Astrocyte (in vitro differentiated cells and primary cell): ENCODE measurements around the gene CHAD. TPM values are rescaled to one million over a fixed set of nuclear protein-coding genes. Genes with fewer than 3 reads are reported as not detected.

Experiments
- DNase-seq: peaks from one replicate; pipeline ENCODE4 v3.0.0-alpha.2; 2010; ENCODE audit warnings: low read depth
- FAIRE-seq: peaks from 2 replicates; lab custom pipeline; 2011; peaks lifted over from hg19 to GRCh38; lab: Jason Lieb, UNC
- H2AFZ ChIP-seq: 2 replicates; pipeline ENCODE4 v1.6.0; 2012; ENCODE audit warnings: low read depth, low read length, inconsistent platforms
- H3K27ac ChIP-seq: 2 replicates; pipeline ENCODE4 v1.5.1; 2011; ENCODE audit warnings: low read depth, low read length, inconsistent platforms
- H3K27me3 ChIP-seq: 2 replicates; pipeline ENCODE4 v1.6.0; 2011; ENCODE audit warnings: low read length, inconsistent platforms; ENCODE audit not compliant: insufficient read depth
- H3K36me3 ChIP-seq: 2 replicates; pipeline ENCODE4 v1.5.1; 2011; ENCODE audit warnings: low read length, inconsistent platforms; ENCODE audit not compliant: insufficient read depth
- H3K4me1 ChIP-seq: 2 replicates; pipeline ENCODE4 v1.5.1; 2011; ENCODE audit warnings: low read length, inconsistent platforms; ENCODE audit not compliant: insufficient read depth
- H3K4me2 ChIP-seq: 2 replicates; pipeline ENCODE4 v1.6.0; 2012; ENCODE audit warnings: low read length, inconsistent platforms
- H3K4me3 ChIP-seq: 2 replicates; pipeline ENCODE4 v1.5.1; 2011; ENCODE audit warnings: low read depth, mild to moderate bottlenecking, low read length, inconsistent platforms; ENCODE audit not compliant: insufficient read depth
- H3K79me2 ChIP-seq: 2 replicates; pipeline ENCODE4 v1.6.0; 2012; ENCODE audit warnings: mild to moderate bottlenecking, low read length, inconsistent platforms; ENCODE audit not compliant: insufficient read depth
- H3K9ac ChIP-seq: 2 replicates; pipeline ENCODE4 v1.6.0; 2012; ENCODE audit warnings: mild to moderate bottlenecking, low read length, inconsistent platforms
- H3K9me3 ChIP-seq: 2 replicates; pipeline ENCODE4 v1.5.1; 2012; ENCODE audit warnings: low read depth, mild to moderate bottlenecking, low read length, inconsistent platforms; ENCODE audit not compliant: insufficient read depth
- H4K20me1 ChIP-seq: 2 replicates; pipeline ENCODE4 v1.6.0; 2012; ENCODE audit warnings: low read length, inconsistent platforms; ENCODE audit not compliant: insufficient read depth
- H3K27ac Mint-ChIP-seq: one replicate; pipeline ENCODE4 v1.8.0; 2021; ENCODE audit warnings: mild to moderate bottlenecking, mixed read lengths; ENCODE audit not compliant: unreplicated experiment
- H3K27me3 Mint-ChIP-seq: one replicate; pipeline ENCODE4 v1.8.0; 2021; ENCODE audit warnings: low read depth, mixed read lengths; ENCODE audit not compliant: unreplicated experiment
- H3K36me3 Mint-ChIP-seq: one replicate; pipeline ENCODE4 v1.8.0; 2021; ENCODE audit warnings: low read depth, mixed read lengths; ENCODE audit not compliant: unreplicated experiment
- H3K4me1 Mint-ChIP-seq: one replicate; pipeline ENCODE4 v1.8.0; 2021; ENCODE audit warnings: low read depth, mixed read lengths; ENCODE audit not compliant: unreplicated experiment
- H3K4me3 Mint-ChIP-seq: one replicate; pipeline ENCODE4 v1.8.0; 2021; ENCODE audit warnings: mild to moderate bottlenecking, moderate library complexity, mixed read lengths; ENCODE audit not compliant: unreplicated experiment
- H3K9me3 Mint-ChIP-seq: one replicate; pipeline ENCODE4 v1.8.0; 2021; ENCODE audit warnings: mild to moderate bottlenecking, mixed read lengths; ENCODE audit not compliant: unreplicated experiment
- CTCF ChIP-seq: IDR thresholded peaks from 2 replicates; pipeline ENCODE4 v1.5.1; 2011; ENCODE audit warnings: low read depth, mild to moderate bottlenecking, inconsistent platforms, low read length, moderate library complexity; ENCODE audit not compliant: insufficient read depth
- EZH2 ChIP-seq: IDR thresholded peaks from 2 replicates; pipeline ENCODE4 v1.6.1; 2012; ENCODE audit warnings: mild to moderate bottlenecking, low read length, inconsistent platforms; ENCODE audit not compliant: insufficient read depth
- total RNA-seq: library from RNA; stranded (reverse); gene quantifications from 2 replicates; pipeline ENCODE4 v1.2.1, GENCODE V29; 2021

CHAD gene
- total RNA-seq, 1 donor from 2014 or later = not detected

GRCh38 chr17:50480142-50480764, 11.6 kb upstream of the CHAD start:
- FAIRE-seq (no peak), DNase-seq (no peak)
- H3K4me3 Mint-ChIP-seq = peak overlapping the region; percentile 91
- Histone ChIP-seq H3K4me1 (peaks cover 8% of the 10 kb centered on the region), H3K36me3 (peaks cover 15% of the 10 kb centered on the region), H4K20me1 (peaks cover 11% of the 10 kb centered on the region), H3K4me3 (no peak overlapping the region), H3K27me3 (peaks cover 7% of the 10 kb centered on the region), H3K9ac (no peak overlapping the region), H3K79me2 (peaks cover 14% of the 10 kb centered on the region), H3K4me2 (peak overlapping the region; percentile 93), H3K9me3 (no peaks in the 10 kb centered on the region), H2AFZ (no peak overlapping the region), H3K27ac (no peak overlapping the region)
- H3K9me3 Mint-ChIP-seq = no peaks in the 10 kb centered on the region
- H3K27ac Mint-ChIP-seq = no peak overlapping the region
- no peak for TF ChIP-seq EZH2
- TF ChIP-seq CTCF = no peak
- peaks cover 8% of the 10 kb centered on the region for H3K4me1 Mint-ChIP-seq
- peaks cover 5% of the 10 kb centered on the region for H3K36me3 Mint-ChIP-seq
- peaks cover 5% of the 10 kb centered on the region for H3K27me3 Mint-ChIP-seq

- Mint-ChIP-seq H3K4me1 (peaks cover 8% of the 10 kb centered on the region), H3K9me3 (no peaks in the 10 kb centered on the region), H3K27me3 (peaks cover 5% of the 10 kb centered on the region), H3K36me3 (peaks cover under 1% of the 10 kb centered on the region), H3K27ac (peak overlapping the region; percentile 86), H3K4me3 (peak overlapping the region; percentile 91)
- Histone ChIP-seq H3K9me3 (no peaks in the 10 kb centered on the region), H2AFZ (peak overlapping the region; percentile 83), H3K9ac (peak overlapping the region; percentile 82), H3K27ac (no peak overlapping the region), H4K20me1 (peaks cover 11% of the 10 kb centered on the region), H3K4me1 (peaks cover 8% of the 10 kb centered on the region), H3K27me3 (peaks cover 9% of the 10 kb centered on the region), H3K79me2 (peaks cover 14% of the 10 kb centered on the region), H3K36me3 (peaks cover 9% of the 10 kb centered on the region), H3K4me2 (peak overlapping the region; percentile 93), H3K4me3 (peak overlapping the region; percentile 91)
- DNase-seq (peak; percentile 57), FAIRE-seq (no peak)
- TF ChIP-seq EZH2 = no peak
- TF ChIP-seq CTCF = peak; percentile 31
These were observed 11.0 kb upstream of the CHAD start for GRCh38 chr17:50479522-50480141.
